Measurements from ENCODE around the gene TOP3A. TPM values are rescaled to one million over a fixed set of nuclear protein-coding genes. Genes with fewer than 3 reads are reported as not detected.

Gene TOP3A
- 17.0 and 21.4 TPM in 2 replicates for total RNA-seq

GRCh38 chr17:18314731-18315561, at the start of gene TOP3A, which contains the start of gene SMCR8:
TSS of gene TOP3A (minus strand) at chr17:18314994. CDS start at chr17:18314778, 216 bp downstream.
TSS of gene SMCR8 (plus strand) at chr17:18315293. CDS start at chr17:18315790, 497 bp downstream.

GRCh38 chr17:18363101-18364049, 48.6 kb upstream of the TOP3A start, which contains the start of gene SHMT1:
TSS of gene SHMT1 (minus strand) at chr17:18363550. CDS start at chr17:18355981, 7,569 bp downstream.

GRCh38 chr17:18260332-18261145, 54.3 kb downstream of the TOP3A start, which contains the start of gene MIEF2:
TSS of gene MIEF2 (plus strand) at chr17:18260662. CDS start at chr17:18262721, 2,059 bp downstream.

GRCh38 chr17:18258356-18259038, 56.3 kb downstream of the TOP3A start, which contains the start of gene FLII:
TSS of gene FLII (minus strand) at chr17:18258738. CDS start at chr17:18258690, 48 bp downstream.

GRCh38 chr17:18225121-18225641, 89.6 kb downstream of the TOP3A start, which contains the start of gene LLGL1:
TSS of gene LLGL1 (plus strand) at chr17:18225635. CDS start at chr17:18225683, 48 bp downstream.

Other genes starting within 250 kb of the TOP3A start
- 37.0 and 44.9 TPM in 2 replicates for gene DRG2, start 227.0 kb downstream of the TOP3A start, total RNA-seq
- gene MYO15A, start 206.2 kb downstream of the TOP3A start, total RNA-seq = 0.12 and 3.0 TPM in 2 replicates
- gene ALKBH5, start 131.2 kb downstream of the TOP3A start, total RNA-seq = 96.2 and 119 TPM in 2 replicates
- gene LLGL1, start 89.4 kb downstream of the TOP3A start, total RNA-seq = 46.0 and 49.0 TPM in 2 replicates
- 197 and 252 TPM in 2 replicates for gene FLII, start 56.3 kb downstream of the TOP3A start, total RNA-seq
- gene MIEF2, start 54.3 kb downstream of the TOP3A start, total RNA-seq = 12.5 and 23.9 TPM in 2 replicates
- gene SMCR8, start 299 bp upstream of the TOP3A start, total RNA-seq = 10.2 and 11.4 TPM in 2 replicates
- 3.6 and 7.9 TPM in 2 replicates for gene SHMT1, start 48.6 kb upstream of the TOP3A start, total RNA-seq
- gene EVPLL, start 62.8 kb upstream of the TOP3A start, total RNA-seq = not detected in 2 replicates
- gene LGALS9C, start 161.8 kb upstream of the TOP3A start, total RNA-seq = not detected in 2 replicates